Limb (tissue), 2 donors: ENCODE results near the gene ISOC2.
"Not testable (repeated sequence)": the region's sequence is repeated elsewhere in the genome, so short reads cannot be mapped to it uniquely, and the experiment has no call there.

Experiments
- DNase-seq, 2 donors: peaks; one replicate each; pipeline ENCODE4 v3.0.0-alpha.2; 2016; ENCODE audit errors: extremely low spot score in 2 of 2

The ISOC2 gene

GRCh38 chr19:55443045-55443823, 18.2 kb downstream of the ISOC2 start, which contains the start of gene SHISA7:
Gene SHISA7, minus strand, starts transcription at chr19:55443300. Its CDS starts 437 bp downstream, at chr19:55442863.
- DNase-seq, result no peak

GRCh38 chr19:55442372-55442961, 19.0 kb downstream of the ISOC2 start:
- DNase-seq, result no peak

- no peak for DNase-seq
These were observed 19.6 kb downstream of the ISOC2 start for GRCh38 chr19:55441692-55442321.

GRCh38 chr19:55441319-55441691, 20.1 kb downstream of the ISOC2 start:
- no peak for DNase-seq

GRCh38 chr19:55440411-55441105, 20.9 kb downstream of the ISOC2 start:
- DNase-seq, result no peak

GRCh38 chr19:55439052-55439451, 22.4 kb downstream of the ISOC2 start:
- DNase-seq, result no peak

GRCh38 chr19:55437410-55437809, 24.0 kb downstream of the ISOC2 start:
- peak; percentile 57 to 85 for DNase-seq

GRCh38 chr19:55436847-55437246, 24.6 kb downstream of the ISOC2 start:
- DNase-seq, result no peak

GRCh38 chr19:55435020-55435419, 26.4 kb downstream of the ISOC2 start:
- DNase-seq, result no peak

GRCh38 chr19:55434356-55434919, 27.0 kb downstream of the ISOC2 start:
- DNase-seq, result no peak

GRCh38 chr19:55433292-55433691, 28.1 kb downstream of the ISOC2 start:
- DNase-seq, result no peak

GRCh38 chr19:55432241-55432959, 29.0 kb downstream of the ISOC2 start:
- no peak for DNase-seq

GRCh38 chr19:55431183-55431582, 30.3 kb downstream of the ISOC2 start:
- DNase-seq, result no peak

GRCh38 chr19:55426042-55426441, 35.4 kb downstream of the ISOC2 start:
- DNase-seq, result peak in 1 of 2 donors; percentile 19

GRCh38 chr19:55424518-55424917, 36.9 kb downstream of the ISOC2 start:
- no peak for DNase-seq

- no peak for DNase-seq
These were observed 38.0 kb downstream of the ISOC2 start for GRCh38 chr19:55423225-55424005.

- DNase-seq, result not testable (repeated sequence)
These were observed 40.2 kb downstream of the ISOC2 start for GRCh38 chr19:55421281-55421680.

GRCh38 chr19:55419624-55420236, 41.7 kb downstream of the ISOC2 start:
- DNase-seq, result no peak

GRCh38 chr19:55419103-55419502, 42.3 kb downstream of the ISOC2 start:
- no peak for DNase-seq

- DNase-seq, result peak; percentile 68 to 69
These were observed 43.3 kb downstream of the ISOC2 start for GRCh38 chr19:55418185-55418584.
